ENCODE results near the gene KIAA0408.

GRCh38 chr6:127477658-127478057 is 18.5 kb upstream of the KIAA0408 start:
- TF ChIP-seq EZH2phosphoT487 (IDR thresholded peaks at IDR 0.05; ENCODE audit: insufficient read depth, low read depth) = no peak
- no peak for TF ChIP-seq EZH2 (IDR thresholded peaks at IDR 0.05; ENCODE audit: insufficient read depth, poor library complexity, severe bottlenecking)
